ENCODE measurements around the gene FREM1. TPM values are rescaled to one million over a fixed set of nuclear protein-coding genes. Genes with fewer than 3 reads are reported as not detected.

Gene FREM1
- total and polyA plus RNA-seq, 2 experiments from 2014 or later = 0.78 to 3.1 TPM

GRCh38 chr9:14857449-14858305 is 52.6 kb downstream of the FREM1 start:
- Mint-ChIP-seq H3K4me3 (no peak overlapping the region), H3K36me3 (ENCODE audit: low read depth) (no peaks in the 10 kb centered on the region), H3K9me3 (no peaks in the 10 kb centered on the region), H3K27ac (no peak overlapping the region), H3K27me3 (ENCODE audit: insufficient read depth, low read depth, poor library complexity) (no peaks in the 10 kb centered on the region), H3K4me1 (no peaks in the 10 kb centered on the region)
- Histone ChIP-seq H3K4me2 (no peak overlapping the region), H3K27ac (ENCODE audit: low read depth) (no peak overlapping the region), H3F3A (replicated peaks; ENCODE audit: low read depth) (no peaks in the 10 kb centered on the region), H3K27me3 (ENCODE audit: insufficient read depth) (no peaks in the 10 kb centered on the region), H3K4me1 (ENCODE audit: insufficient read depth) (no peaks in the 10 kb centered on the region), H3K9me2 (ENCODE audit: insufficient read depth) (no peaks in the 10 kb centered on the region), H3K79me2 (replicated peaks; ENCODE audit: insufficient read depth) (no peaks in the 10 kb centered on the region), H3K4me3 (no peak overlapping the region), H4K20me1 (replicated peaks; ENCODE audit: insufficient read depth) (no peaks in the 10 kb centered on the region), H3K36me3 (ENCODE audit: insufficient read depth) (no peaks in the 10 kb centered on the region), H2AFZ (no peak overlapping the region)
- ATAC-seq (no peak), DNase-seq (ENCODE audit: low spot score) (no peak)
- TF ChIP-seq ETS1 (IDR thresholded peaks at IDR 0.05) (no peak), POLR2AphosphoS5 (IDR thresholded peaks at IDR 0.05; ENCODE audit: low read depth) (no peak), ZNF462 (CRISPR knock-in tag; IDR thresholded peaks at IDR 0.05) (no peak), NANOG (IDR thresholded peaks at IDR 0.05; ENCODE audit: borderline replicate concordance) (no peak), EZH2phosphoT487 (IDR thresholded peaks at IDR 0.05; ENCODE audit: unreplicated experiment) (no peak), STAT1 (IDR thresholded peaks at IDR 0.05; ENCODE audit: unreplicated experiment) (no peak), EZH2 (IDR thresholded peaks at IDR 0.05; ENCODE audit: low read depth, unreplicated experiment) (no peak), ZNF331 (CRISPR knock-in tag; IDR thresholded peaks at IDR 0.05; ENCODE audit: low read depth) (no peak), ZNF114 (CRISPR knock-in tag; IDR thresholded peaks at IDR 0.05) (no peak), REST (IDR thresholded peaks at IDR 0.05; ENCODE audit: unreplicated experiment) (no peak), CREB1 (CRISPR knock-in tag; IDR thresholded peaks at IDR 0.05; ENCODE audit: low read depth) (no peak), CTCF (conservative IDR thresholded peaks at IDR 0.05; ENCODE audit: low read depth in 2 of 2) (no peak), JUNB (IDR thresholded peaks at IDR 0.05; ENCODE audit: unreplicated experiment) (no peak)
